NCI-H510A (cell line): ENCODE results near the gene KCNMA1.

Experiments used
- DNase-seq: peaks from one replicate; lab custom pipeline; 2025; lab: John Stamatoyannopoulos, UW

KCNMA1 gene

DNA sequence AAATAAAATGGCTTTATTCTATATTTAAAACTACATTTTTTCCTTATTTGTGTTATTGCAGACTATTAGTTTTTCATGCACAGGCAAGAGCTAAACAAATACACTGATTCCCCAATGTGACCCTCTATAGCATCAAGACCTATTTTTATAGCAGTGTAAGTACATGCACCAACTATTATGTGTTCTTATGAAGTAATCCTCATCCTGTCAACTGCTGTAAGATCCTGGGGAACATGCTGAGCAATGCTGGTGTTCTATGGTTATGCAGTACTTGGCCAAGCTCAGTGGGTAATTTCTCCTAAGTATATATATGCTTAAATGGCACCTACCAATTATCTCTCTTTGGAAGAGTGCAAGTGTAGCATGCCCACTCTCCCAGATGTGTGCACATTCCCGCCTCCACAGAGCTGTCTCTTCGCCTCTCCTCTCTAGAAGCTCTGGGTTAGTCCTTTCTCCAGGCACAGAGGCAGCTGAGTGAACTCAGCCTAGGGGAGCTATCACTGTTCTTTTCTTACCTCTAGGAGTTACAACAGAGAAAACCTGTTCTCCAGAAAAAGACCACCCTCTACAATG, 428.8 kb downstream of the KCNMA1 start:
- no peak for DNase-seq

DNA sequence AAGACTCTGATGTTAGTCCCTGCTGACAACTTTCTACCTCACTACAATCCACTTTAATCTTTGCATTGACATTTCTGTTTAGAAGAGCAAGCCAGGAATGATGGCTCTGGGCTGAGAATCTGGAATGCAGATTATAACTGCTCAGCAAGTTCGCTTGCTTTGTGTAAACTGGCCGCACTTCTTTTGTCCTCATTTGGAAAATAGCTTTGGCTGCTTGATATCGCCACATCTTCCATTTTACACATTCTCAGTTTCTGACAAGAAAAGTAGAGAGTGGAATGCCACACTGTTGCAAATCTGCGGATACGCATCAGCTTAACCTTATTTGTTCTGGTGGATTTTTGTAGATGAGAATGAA, 429.8 kb downstream of the KCNMA1 start:
- no peak for DNase-seq

DNA sequence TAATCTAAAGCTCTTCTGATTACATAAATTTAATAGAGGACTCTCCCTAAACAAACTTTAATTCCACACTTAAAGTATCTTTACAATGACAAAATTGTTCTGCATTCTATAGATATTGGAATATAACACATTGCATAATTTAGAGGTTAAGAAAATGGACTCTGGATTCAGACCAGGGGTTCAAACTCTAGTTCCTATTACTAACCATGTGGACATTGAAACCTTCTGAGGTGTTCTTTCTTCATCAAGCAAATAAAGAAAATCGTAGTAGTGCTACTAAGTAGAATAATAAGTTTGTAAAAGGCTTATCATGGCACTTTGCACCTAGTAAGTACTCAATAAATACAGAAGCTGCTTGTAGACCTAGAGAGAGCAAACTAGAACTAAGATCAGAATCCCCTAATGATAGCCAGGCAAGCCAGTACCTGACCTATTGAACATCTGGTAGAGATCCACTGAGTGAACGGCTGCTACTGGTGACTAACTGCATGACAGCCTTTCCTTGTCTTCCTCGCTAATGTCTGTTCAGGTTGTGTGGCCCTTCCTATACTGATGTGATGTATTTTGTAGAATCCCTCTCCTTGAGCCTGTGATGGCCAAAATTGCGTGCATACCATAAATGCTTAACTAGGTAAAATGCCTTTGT, 430.3 kb downstream of the KCNMA1 start:
- no peak for DNase-seq

DNA sequence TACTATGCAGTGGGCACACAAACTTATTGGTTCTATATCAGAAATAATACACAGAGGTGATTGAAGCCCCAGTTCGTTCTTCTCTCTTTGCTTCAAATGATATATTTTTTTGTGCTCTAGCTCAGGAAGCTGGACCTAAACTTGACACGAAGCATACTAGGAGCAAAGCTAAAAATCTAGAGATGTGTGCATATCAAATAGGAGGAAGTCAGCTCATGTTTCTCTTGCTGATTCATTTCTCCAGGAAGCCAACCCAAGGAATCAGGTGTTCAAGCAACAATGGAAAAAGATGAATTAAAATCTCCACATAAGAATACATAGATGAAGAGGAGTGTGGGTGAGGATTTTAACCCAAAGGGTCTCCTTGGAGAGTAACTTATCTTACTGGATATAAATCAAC, 432.5 kb downstream of the KCNMA1 start:
- DNase-seq = no peak

DNA sequence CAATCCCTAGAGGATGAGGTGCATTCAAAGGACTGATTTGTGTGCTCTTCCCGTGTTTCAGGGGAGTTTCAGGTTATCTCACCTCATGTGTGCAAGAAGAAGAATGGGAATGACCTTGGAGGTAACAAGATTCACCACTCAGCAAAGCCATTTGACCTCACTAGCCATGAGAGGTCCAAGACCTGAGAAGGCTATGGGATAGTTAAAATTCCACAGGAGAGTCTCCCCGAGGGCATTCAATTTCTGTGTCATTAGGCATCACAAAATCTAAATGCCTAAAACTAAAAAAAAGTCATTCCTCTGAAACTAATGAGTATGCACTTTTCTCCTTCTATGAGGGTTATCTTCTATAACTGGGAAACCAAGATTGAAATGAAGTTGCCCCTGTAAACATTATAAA, 433.4 kb downstream of the KCNMA1 start:
- DNase-seq = no peak

DNA sequence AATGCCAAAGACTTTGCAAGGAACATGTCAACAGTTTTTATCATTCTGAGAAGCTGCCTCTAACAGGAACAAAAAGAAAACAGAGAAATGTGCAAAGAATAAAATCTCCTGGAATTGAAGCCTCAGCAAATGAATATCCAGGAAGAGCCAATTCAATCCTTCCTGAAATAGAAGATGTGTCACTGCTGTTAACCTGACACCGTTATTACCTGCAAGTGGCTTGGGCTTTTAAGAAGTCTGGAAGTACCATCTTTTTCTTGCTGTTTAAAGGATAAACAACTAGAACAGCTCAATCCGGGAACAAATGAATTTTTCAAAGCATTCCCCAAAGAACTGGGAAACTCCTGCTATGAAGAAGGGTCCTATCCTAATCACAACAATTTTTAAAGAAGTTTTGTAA, 434.8 kb downstream of the KCNMA1 start:
- DNase-seq = no peak

DNA sequence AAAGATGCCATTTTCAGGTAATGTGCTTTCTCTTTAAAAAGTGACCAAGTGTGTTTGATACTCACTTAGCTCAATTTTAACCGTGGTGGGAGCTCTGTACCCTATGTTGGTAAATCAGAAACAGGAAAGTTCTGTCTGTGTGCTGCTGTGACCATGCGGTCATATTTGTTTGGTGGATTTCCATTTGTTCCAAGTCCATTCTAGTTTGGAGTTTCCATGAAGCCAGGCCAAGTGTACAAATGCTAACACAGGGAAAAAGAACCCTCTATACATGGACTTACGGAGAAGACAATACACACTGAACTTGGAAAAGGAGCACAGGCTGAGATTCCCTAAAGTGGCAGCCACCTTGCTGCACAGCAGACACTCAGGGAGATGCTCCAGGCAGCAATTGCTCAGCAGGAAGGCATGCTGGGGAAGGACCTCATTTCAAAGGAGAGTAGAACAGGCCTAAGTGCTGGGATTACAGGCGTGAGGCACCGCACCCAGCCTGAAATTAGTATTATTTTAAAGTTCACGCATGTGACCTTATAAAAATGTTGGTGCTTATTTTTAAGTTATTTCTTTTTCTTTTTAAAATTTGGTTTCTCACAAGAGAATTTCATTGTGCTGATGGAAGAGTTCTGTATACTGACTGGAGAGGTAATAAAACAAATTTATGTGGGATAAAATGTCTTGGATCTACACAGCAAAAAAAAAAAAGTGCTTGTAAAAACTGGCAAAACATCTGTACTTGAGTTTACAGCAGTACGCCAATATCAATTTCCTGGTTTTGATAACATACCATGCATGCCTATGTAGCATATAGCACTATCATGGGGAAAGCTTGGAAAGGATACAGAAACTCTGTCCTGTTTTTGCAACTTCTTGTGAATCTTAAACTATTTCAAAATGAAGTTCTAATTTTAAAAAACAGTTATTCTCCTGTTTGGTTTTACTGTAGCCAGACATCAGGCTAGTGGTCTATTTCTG, 436.2 kb downstream of the KCNMA1 start:
- no peak for DNase-seq

DNA sequence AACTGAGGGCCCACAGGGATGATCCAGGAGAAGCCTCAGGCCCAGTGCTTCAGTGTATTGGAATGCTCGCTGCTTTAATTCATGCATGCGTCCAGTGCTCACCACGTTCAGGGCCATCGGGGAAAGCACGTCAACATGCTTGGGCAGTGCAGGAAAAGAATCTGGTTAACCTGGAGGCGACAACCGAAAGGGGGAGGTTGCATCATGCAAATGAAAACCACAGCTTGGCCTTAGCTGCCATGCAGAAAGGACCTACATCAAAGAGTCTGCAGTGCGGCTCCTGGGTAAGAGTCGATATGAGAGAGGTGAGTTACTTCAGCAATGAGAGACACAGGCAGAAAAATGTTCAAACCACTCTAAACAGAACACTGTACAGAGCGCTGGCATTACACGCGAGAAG, 440.1 kb downstream of the KCNMA1 start:
- no peak for DNase-seq

DNA sequence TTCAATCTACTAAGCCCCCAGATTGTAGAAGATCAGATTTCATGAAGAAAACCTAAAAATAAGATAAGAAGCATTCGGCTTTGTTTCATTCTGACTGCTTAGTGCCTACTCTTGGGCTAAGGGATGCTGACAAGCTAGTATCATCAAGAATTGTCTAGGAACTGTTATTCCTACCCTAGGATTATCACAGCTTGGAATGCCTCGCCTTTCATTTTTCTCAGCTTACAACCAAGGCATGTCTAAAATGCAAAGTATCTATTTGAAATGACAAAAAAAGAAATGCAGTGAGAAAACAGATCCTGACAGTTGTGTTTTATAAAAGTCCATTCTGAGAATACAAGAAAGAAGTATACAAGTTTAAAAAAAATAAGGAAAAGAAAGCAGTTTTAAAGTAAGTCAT, 441.0 kb downstream of the KCNMA1 start:
- no peak for DNase-seq

DNA sequence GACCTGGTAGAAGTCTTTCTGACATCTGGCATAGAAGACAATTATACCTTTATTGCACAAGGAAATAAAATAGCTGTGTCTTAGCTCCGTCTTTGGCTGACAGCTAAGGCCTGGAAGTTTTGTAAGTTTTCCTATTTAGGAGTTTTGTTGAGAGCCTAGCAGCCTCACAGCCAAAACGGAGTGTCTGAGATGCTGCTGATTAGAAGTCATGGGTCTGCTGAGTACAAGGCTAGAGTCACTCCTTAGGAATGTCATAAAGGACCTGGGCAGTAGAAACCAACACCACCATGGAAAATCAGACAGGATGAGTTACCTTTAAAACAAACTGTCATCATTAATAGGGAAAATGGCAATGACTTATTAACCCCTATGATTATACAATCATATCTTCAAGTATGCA, 442.5 kb downstream of the KCNMA1 start:
- no peak for DNase-seq

DNA sequence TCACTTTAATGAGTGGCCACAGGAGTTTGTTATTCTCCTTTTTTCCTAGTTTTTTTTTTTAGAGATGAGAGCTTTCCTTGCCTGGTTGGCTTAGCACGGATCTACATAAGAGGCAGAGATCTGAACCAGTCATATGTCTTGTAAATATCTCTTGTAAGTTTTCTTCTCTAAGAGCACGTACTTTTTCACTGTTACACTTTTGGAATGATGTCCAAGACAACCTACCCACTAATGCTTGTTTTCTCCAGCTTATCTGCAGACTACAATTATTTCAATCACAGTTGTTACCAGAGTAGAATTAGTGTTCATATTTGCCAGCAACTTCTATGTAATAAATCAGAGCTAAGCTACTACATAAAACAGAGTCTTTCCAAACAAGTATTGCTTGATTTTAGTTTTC, 444.6 kb downstream of the KCNMA1 start:
- no peak for DNase-seq

DNA sequence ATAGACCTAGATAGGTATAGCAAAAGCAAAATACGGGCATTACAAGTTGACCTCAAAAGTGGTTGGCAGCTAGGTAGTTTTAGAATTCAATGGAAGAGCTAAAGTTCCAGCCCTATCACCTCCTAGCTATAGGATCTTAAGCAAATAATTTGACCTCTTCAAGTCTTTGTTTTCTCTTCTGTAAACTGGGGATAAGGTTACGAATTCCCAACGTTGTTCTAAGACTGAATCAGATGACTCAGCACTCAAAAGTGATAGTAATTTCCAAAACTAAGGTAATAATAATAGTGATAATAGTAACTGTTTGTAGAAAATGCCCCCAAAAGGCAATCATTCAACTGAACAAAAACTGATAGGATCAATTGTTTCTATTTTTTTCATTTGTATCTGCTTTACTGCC, 445.2 kb downstream of the KCNMA1 start:
- no peak for DNase-seq

DNA sequence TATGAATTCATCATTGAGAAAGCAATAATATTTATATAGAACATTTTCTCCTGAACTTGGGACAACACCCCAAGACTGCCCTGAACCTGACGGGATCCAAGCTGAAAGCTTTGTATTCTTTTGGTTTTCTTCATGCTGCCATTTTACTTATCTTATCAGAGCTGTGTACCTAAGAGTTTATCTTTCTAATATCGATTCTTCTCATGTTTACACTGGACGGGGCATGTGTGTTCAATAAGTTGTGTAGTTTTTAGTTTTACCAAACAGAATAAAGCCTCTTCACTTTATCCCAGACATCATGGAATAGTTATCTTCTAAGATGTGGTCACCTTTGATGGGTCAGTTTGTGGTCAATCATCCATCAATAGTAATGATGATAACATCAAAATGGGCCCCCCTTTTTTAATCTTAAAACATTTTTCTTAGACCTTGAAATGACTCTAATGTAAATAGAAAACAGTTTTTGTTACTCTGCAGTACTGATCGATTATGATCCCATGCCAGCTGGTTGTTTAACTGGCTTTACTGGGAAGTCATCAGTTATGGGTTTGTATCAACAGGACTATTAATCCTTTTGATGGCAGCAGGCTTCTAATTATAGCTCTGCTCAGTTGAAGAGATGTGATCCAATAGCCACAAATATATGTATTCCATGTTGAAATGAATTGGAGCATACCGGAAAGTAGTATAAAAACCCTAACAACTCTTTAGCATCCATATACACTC, 446.1 kb downstream of the KCNMA1 start:
- no peak for DNase-seq

DNA sequence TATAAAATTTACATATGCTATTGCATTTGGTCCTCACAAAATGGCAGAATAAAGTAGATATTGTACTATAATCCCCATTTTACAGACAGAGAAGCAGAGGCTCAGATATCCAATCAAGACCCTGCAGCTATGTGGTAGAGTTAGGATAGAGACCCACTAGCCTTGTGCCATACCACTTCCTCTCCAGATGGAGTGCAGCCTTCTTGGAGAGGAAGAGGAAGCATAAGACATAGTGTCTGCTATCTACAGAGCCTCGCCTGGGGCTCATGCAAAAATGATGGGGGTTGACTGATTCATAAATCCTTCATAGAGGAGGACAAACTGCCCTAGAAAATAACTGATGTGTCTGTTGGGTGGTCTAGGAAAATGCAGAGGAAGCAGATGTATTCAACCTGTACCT, 447.3 kb downstream of the KCNMA1 start:
- DNase-seq = no peak

DNA sequence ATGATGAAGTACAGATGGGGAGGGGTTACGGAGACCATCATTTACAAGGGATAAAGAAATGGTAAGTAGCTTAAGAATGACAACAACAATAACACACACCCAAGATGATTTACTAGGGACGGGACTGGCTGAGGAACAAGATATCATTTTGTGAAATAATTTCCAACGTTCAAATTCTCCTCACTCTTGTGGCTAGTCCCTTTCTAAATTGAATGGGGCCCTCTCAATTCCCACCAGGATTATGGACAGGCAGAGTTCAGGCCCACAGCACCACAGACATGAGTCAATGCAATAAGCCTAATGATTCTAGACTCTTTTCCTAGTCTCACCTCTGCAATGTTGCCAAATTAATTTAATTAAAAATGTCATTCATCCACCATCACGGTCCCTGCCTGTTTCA, 448.1 kb downstream of the KCNMA1 start:
- no peak for DNase-seq

DNA sequence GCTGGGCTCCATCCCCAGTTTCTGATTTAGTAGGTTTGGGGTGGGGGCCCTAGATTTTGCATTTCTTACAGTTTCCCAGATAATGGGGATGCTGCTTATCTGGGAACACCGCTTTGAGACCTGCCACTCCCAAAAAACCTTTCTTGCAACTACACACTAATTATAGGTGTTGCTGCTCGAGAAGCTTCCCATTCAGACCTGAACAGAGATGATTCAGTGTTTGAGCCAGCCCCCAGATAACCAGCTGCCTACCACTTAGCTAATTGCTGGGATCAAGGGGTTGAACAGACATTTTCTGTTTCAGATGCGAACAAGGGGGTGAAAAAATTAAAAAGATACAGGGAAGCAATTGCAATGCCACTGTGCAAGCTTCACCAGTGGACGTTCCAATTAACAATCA, 448.5 kb downstream of the KCNMA1 start:
- DNase-seq = no peak

DNA sequence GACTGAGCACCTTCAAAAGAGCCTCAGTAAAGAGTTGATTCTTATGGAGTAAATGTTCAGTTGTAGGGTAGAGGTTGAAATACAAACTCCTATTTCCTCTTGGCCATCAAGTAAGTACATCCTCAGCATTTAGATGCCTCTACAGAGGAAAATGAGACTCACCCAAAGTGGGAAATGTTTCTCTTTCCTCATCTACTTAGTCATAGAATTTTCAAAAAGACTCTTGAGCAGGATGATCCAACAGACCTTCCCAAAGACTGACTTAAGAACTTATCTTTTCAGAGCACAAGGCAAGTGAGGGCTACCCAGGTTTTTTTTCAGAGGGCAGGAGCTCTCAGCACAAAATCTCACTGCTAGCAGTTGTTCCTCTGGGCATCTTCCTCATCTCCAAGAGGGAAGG, 449.1 kb downstream of the KCNMA1 start:
- DNase-seq = no peak

DNA sequence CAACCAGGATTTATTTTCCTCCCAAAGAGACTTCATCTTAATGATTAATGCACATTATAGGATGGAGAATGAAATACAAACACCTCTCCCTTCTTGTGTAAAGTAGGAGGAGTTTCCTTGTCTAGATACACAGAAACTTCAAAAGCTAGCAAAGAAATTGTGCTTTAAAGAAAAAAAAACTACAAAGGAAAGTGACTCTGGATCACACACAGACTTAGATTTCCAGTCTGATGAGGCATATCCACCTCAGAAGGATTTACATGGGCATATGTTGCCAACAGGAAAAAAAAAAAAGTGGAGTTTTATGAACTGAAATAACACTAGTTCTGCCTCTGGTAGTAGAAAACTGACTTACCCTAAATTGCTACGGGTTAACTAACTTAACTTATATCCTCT, 449.6 kb downstream of the KCNMA1 start:
- no peak for DNase-seq

DNA sequence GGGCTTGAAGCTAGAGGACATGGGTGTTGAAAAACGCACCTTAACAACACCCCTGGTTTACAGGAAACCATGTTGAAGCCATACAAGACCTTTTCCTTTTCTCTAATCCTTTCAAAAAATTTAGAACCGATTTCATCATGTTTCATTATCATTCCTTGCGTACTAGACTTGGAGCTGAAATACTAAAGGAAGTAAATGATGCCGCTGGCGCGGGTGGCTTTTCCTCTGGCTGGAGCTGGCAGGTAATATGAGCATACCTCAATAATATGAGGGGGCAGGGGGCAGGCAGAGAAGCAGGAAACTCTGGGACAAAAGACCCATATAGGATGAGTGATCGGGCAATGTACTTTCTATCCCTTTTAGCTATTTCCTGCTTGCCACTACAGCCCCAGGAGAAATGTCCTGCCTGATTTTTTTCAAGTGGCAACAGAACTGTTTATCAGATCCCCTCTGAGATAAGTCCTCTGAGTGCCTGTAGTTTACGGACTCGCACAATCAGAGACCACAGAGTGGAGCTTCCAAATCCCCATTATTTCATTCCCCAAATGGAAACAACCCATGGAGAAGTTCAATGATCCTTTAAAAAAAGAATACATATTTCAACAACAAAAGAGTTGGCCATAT, 450.1 kb downstream of the KCNMA1 start:
- no peak for DNase-seq

DNA sequence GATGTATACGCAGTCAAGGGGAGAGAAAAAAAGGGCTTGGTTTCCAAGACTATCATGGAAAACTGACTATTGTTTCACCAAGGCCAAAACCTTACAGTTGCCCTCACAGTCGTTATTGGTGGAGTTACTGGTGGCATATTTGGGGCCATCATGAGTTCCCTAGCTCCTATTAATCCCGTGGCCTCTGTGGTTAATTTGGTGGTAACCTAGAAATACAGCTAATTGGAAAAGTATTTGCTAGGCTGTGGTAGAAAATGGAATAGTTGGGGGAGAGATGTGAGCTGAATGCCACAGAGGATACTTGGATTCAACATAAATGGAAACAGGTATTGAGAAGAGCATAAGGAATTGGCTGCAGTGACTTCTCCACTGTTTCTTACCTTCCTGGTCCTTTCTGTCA, 450.7 kb downstream of the KCNMA1 start:
- no peak for DNase-seq

DNA sequence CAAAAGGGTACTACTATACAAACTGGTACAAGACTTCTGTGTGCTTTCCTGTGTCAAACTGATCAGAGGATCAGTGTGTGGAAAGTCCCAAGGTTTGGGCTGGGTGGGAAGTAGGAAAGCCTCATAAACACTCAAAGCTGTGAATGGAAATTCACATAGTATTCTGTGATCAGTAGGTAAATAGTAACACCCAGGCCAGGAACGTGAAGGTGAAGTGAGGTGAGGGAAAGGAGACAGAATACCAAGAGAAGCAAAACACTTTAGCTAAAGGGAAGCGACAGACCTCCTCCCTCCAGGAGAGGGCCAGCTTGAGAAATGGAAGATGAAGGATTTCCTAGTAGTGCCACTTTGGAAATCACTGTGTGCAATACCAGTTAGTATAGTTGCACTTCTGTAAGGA, 451.9 kb downstream of the KCNMA1 start:
- DNase-seq = no peak

DNA sequence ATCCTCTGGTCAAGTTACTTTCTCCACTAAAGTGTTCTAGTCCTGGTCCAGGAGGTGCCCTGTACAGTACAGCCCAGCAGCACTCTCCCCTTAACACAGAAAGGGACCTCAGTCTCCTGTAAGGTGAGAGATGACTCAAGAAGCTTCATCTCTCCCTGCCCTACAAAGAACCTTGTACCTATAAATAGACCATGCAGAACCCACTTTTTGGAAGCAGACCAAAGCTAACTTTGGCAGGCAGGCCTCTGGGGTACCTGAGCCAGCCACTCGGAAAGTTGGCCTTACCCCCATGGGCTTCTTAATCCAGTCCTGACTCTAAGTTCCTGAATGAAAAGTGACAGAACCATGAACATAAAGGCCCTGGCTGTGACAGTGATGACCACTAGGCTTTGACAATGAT, 454.8 kb downstream of the KCNMA1 start:
- no peak for DNase-seq
